GM18951 (cell line): Measurements from ENCODE around the gene MGARP.

Experiments
- POLR2A ChIP-seq: IDR thresholded peaks from 4 replicates; pipeline ENCODE4 v1.6.1; 2011; ENCODE audit warnings: mild to moderate bottlenecking; ENCODE audit not compliant: insufficient read length, insufficient read depth; ENCODE audit errors: extremely low read depth
- in situ Hi-C: fragments of 300-500 bp; cut with MboI; formaldehyde crosslinking; loops from one replicate; pipeline ENCODE4 v1.12.0; 2022; ENCODE audit warnings: low sequenced_read_pairs, mixed read lengths, inconsistent platforms; ENCODE audit not compliant: unreplicated experiment

MGARP gene

DNA sequence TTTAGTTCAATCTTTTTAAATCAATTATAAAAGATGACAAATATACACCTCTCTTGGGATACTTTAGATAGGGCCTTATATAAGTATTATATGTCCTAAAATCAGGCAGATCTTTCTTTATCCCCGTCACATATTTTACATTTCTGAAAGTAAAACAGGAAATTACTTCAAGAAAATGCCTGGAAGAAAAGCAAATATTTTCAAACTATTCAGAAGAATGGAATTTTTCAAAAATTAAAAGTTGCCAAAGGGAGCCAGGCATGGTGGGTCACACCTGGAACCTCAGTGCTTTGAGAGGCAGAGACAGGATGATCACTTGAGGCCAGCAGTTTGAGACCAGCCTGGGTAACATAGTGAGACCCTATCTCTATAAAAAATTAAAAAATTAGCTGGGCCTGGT lies 34.4 kb downstream of the MGARP start:
- TF ChIP-seq POLR2A = no peak
- in situ Hi-C loops = no loop called here

GRCh38 chr4:139243448-139244365 lies 36.3 kb downstream of the MGARP start:
- in situ Hi-C loops = no loop called here
- no peak for TF ChIP-seq POLR2A

DNA sequence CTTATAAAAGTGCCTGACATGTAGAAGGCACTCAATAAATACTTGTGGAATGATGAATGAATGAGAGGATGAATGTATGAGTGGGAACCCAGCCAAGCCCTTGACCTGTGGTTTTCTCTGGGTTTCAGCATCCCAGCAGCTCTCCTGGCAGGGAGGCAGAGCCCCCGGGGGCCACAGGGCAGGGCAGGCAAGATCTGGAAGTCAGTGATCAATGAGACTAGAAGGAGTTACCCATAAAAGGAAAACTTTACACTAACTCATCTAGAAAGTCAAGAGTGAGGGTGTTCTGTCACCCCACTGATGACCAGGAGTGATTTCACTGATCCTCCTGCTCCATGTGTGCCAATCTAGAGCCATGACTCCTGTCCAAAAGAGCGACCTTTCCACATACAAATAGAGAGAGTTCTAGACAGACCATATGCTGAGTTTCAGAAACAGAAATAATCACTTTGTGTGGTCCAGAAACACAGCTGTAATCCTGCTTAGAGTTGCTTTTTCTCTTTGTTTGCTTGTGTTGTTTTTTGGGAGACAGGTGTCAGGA lies 37.4 kb downstream of the MGARP start:
- no peak for TF ChIP-seq POLR2A
- in situ Hi-C loops = no loop called here

DNA sequence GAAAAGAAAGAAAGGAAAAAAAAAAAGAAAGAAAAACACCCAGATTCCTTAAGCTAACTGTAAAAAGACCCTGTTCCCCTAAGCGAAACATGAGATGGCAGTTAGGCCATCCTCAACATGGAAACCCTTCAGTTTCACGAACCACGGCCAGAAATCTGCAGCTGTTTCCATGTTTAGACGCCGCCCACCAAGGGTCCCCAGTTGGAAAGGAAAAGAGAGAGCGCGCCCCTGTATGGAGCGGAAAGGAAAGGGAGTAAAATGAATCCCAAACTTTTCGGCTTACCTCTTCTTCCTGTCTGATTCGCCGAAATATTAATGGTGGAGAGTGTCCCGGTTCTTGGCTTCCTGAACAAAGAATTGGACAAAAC lies 38.3 kb downstream of the MGARP start:
- in situ Hi-C loops = no loop called here

DNA sequence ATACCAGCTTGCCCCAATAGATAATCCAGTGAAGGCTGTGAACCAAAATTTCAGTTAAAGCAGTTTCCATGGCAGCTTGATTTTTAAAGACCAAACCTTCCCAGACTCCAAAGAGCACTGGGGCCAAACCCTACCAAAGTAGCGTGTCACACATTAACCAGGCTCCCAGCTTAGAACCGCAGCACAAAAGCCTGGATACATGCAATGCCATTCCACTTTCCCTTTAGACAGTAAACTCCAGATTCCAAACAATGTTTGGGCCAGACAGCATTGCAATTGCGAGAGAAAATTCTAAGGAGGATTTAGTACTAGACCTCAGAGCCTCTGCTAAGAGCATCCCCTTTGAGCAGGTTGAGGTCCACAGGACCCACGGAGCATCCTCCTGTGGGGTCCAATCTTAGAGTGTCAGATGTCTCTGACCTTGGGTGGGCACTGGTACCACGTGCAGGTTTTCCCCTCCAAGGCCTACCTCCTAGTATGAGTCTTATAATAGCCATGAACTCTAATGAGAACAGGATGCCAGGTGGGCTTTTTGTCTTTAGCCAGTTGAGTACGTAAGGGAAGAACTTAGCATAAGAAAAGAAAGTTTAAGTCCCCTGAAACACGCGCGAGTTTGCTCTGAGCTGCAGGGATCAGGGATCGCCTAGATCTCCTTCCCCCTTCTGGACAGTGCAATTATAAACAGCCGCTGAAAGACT lies 38.8 kb downstream of the MGARP start:
- in situ Hi-C loops = no loop called here
- no peak for TF ChIP-seq POLR2A

More for the DNA sequence above, 38.3 kb downstream of the MGARP start:
- TF ChIP-seq POLR2A = no peak

DNA sequence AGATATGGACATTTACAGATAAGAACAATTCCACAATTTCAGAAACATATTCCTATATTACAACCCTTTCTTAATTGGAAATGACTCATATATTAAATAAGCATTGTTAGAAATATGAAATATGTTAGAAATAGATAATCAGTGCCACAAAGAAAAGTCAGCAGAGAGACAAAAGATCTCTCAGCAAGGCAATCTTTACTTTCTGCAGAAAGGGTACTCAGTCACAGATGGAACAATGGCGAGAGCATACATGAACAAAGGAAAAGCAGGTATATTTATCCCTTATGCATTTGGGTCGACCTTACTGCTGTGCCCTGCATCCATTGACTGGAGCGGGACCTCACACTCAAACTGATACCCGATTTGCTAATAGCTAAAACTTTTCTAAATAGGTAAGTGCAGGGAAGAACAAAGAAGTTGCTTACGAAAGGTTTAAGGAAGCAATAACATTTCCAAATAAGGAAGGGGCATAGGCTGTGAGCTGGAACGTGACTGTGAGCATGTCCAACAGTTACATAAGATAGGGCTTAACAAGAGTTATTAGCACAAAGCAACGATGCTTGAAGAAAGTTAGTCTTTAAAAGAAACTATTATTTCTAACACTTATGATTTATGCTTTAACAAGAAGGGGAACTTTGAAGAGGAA lies 40.8 kb downstream of the MGARP start:
- in situ Hi-C loops = no loop called here
- no peak for TF ChIP-seq POLR2A

- in situ Hi-C loops = no loop called here
- TF ChIP-seq POLR2A = no peak
Measured at GRCh38 chr4:139234253-139234652, 45.8 kb downstream of the MGARP start.

DNA sequence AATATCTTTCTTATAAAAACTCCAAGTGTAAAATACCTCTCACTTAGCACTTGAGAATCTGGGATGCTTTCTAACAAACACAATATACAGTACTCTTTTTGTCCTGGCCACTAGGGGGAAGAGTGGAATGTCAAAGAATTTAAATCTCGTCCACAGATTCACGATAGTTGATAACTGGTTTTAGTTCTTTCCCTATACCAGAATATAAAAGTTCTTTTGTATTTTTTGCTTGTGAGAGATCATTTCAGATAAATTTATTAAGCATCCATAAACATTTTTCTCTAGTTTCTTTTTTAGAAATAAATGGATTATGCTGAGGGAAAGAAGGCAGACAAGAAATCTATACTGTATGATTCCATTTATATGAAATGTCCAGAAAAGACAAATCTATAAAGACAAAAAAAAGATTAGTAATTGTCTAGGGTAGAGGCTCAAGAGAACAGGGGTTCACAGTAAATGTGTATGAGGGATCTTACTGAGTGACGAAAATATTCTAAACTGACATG lies 50.4 kb downstream of the MGARP start:
- no peak for TF ChIP-seq POLR2A
- in situ Hi-C loops = no loop called here

GRCh38 chr4:139227729-139228404 lies 52.2 kb downstream of the MGARP start:
- no peak for TF ChIP-seq POLR2A

GRCh38 chr4:139223682-139224317 lies 56.2 kb downstream of the MGARP start:
- in situ Hi-C loops = no loop called here
- TF ChIP-seq POLR2A = no peak

More at GRCh38 chr4:139227729-139228404, 52.2 kb downstream of the MGARP start:
- in situ Hi-C loops = no loop called here

GRCh38 chr4:139222215-139222614 lies 57.8 kb downstream of the MGARP start:
- no peak for TF ChIP-seq POLR2A
- in situ Hi-C loops = no loop called here

DNA sequence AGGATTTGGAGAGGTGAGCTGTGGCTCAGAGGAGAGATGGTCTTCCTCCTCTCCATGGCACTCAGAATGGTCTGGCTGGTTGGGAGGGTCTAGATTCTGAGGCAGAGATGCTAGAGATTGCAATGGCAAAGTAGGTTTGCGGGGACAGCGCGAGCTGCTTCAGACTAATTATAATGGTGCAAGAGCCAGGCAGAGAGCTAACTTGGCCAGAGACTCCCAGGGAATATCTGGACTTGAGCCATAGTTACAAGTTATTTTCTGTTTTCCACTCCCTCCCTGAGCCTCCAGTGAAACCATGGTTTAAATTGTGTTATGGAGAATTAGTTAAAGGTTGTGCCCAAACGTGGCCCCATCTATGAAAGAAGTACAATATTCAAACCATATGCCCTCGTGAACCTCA lies 58.3 kb downstream of the MGARP start:
- TF ChIP-seq POLR2A = no peak
- in situ Hi-C loops = no loop called here
